Dermis blood vessel endothelial cell (primary cell): ENCODE results near the gene ATP8A2. TPM values are rescaled to one million over a fixed set of nuclear protein-coding genes. Genes with fewer than 3 reads are reported as not detected.
"Not testable (repeated sequence)": the region's sequence is repeated elsewhere in the genome, so short reads cannot be mapped to it uniquely, and the experiment has no call there.

ENCODE experiments used
- DNase-seq: peaks from one replicate; pipeline ENCODE4 v3.0.0; 2010
- total RNA-seq: library from RNA; depleted of rRNA; stranded (reverse); fragments of >200 nt; gene quantifications from 2 replicates; pipeline ENCODE4 v1.2.3, GENCODE V29; 2014

ATP8A2 gene
- total RNA-seq, 1 donor from 2014 or later = 0.17 TPM

DNA sequence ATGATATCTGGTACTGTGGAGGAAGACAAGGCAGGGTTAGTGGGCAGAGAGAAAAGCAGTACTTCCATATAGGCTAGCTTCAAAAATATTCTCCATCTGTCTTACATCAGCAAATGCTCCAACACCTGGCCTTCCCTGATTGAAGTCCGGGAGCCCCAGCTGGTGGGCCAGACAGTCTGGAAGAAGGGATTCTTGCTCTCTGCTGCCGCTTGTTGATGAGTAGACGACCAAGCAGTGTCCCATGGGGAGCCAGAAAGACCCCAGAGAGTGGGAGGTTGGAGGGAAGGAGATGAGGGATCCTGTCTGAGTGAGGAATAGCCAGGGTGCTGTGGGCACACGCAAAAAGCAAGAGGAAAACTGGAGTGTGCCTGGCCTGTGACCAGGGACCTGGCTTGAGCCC is 95.1 kb downstream of the ATP8A2 start:
- DNase-seq = no peak

DNA sequence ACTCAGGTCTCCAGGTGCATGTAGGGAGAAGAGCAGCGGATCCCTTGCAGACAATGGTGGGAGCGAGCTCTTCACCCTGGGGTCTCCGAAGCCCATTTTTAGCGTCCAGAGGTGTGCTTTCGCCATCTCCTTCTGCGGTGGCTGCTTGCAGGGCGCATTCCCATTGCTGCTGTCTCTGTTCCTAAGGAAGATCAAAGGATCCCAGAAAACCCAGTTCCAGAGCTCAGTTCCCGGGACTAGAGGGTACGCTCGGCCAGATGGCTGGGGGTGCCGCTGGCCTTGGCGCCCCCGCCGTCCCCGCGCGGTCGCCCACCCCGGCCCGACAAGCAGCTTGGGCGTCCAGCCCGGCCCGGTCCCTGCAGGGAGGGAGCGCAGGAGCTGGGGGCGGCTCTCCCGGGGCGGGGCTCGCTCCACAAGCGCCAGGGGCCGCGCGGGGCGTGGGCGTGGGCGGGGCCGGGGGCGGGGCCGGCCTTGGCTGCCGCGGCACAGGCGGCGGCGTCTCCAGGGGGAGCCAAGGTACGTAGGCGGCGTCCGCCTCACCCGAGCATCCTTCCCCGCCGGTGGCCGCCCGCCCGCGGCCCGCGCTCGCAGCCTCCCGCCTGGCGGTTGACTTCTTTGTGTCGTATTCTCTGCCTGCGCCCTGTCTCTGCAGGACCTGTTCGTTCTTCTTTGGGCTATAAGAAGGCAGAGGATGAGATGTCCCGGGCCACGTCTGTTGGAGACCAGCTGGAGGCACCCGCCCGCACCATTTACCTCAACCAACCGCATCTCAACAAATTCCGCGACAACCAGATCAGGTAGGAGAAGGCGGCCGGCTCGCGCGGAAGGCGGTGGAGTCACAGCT is 96.8 kb downstream of the ATP8A2 start:
- peak; percentile 3 for DNase-seq

DNA sequence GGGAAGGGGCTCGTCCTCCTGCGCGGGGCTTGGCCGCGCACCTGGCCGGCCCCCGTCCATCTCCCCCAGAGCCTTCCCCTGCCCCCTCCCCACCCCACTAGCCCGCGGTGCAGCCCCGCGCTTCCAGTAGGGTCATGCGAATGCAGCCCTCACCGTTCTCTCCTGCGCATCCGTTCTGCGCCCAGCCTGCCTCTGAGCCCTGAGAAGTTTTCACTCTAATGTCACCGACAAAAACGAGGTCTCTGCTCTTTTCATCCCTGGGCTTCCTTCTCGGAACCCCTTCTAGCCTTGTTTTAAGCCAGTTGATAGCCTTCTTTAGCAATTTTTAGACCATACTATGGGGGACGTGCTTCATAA is 97.4 kb downstream of the ATP8A2 start:
- DNase-seq = no peak

DNA sequence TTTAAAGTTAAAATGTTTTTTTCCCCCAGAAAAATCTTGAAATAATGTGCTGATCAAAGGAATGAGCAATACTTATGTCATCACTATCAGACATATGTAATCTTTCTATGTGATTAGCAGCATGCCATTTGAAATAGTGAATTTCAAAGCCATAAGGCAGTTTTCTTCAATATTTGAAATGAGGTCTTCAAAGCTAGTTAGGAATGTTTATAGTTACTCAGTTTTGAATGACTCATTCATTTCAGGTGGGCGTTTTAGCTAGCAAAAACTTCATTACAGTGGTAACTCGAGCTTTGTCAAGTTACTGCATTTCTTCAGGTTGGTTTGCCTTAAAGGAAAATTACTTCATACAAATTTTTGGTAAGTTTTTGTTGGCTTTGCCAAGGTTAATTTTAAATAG is 102.1 kb downstream of the ATP8A2 start:
- no peak for DNase-seq

DNA sequence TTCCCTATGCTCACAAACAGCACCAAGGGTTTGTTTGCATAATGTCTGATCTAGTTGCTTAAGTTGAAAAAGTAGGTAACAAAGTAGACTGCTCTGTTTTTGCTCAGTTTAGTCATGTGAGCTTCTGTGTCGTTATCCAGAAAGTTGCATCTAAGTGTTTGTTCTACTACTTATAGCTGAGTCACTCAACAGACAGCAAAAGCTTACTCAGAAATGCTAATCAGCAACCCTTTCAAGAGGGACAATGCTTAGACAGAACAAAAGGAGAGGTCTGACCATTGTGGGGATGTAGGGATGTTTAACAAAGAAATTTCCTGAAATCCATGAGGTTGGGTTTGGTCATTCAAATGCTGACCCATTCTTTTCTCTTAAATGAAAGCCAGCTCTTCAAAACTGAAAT is 106.4 kb downstream of the ATP8A2 start:
- DNase-seq = no peak

DNA sequence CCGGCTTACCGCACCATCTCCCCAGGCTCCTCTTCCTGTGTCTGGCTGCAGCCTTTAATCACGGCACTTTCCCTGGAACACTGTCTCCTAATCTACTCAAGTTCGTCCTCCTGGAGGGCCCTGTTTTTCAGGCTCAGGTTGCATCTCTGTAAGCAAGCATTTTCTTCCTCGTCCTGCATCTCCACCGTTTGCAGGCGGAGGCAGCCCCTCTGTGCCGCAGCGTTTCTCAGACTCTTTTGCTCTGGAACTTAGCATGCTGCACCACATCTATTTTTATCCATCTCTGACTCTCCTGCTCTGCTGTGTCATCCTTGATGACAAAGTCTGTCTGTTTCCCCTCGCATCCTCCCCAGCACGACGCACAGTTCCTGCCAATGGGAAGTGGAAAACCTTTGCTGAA is 117.5 kb downstream of the ATP8A2 start:
- DNase-seq = no peak

DNA sequence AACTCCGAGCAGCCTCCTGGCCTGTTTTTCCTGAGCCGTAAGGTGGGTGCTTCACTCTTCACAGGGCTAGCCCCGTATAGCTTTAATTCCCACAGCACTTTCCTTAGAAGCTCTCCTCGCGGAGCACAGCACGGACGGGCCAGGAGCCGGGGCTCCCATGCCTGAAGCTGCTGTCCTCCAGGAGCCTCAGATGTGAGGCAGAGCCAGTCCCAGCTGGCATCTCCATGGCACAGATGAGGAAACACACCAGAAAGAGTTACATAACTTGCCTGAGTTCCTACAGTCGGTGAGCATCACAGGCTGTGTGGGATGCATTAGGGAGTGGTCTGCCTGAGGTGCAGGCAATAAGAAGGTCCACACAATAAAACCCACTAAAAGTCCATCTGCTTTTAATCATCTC is 118.5 kb downstream of the ATP8A2 start:
- no peak for DNase-seq

DNA sequence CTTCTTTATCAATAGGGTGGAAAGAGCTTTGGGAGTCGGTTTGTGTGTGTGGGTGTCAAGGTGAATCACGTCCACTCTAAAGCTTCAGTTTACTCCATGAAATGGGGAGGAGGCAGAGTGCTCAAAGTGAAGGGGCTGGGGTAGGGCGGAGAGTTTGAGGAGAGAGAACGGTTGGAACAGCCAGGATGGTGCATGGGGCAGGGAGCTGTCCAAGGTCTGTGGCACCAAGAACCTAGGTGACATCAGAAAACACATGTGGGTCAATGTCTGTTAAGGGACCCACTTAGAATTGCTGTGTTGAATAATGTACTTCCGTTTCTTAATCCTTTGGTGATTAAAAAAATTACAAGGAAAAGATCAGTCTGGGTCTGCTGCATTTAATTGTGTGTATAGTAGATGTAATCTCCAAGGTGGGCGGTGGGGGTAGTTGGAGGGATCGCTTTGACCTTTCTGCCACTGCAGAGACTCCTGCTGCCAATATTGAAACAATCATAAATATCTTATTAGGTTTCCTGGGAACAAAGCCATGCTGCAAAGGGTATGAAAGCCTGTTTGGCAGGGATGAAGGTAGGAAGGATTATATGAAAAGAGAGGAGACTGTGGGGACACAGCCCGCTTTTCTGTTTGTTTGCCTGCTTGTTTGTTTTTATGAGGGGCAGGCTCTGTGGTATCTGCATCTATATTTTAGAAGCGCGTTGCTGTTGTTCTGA is 122.3 kb downstream of the ATP8A2 start:
- no peak for DNase-seq

DNA sequence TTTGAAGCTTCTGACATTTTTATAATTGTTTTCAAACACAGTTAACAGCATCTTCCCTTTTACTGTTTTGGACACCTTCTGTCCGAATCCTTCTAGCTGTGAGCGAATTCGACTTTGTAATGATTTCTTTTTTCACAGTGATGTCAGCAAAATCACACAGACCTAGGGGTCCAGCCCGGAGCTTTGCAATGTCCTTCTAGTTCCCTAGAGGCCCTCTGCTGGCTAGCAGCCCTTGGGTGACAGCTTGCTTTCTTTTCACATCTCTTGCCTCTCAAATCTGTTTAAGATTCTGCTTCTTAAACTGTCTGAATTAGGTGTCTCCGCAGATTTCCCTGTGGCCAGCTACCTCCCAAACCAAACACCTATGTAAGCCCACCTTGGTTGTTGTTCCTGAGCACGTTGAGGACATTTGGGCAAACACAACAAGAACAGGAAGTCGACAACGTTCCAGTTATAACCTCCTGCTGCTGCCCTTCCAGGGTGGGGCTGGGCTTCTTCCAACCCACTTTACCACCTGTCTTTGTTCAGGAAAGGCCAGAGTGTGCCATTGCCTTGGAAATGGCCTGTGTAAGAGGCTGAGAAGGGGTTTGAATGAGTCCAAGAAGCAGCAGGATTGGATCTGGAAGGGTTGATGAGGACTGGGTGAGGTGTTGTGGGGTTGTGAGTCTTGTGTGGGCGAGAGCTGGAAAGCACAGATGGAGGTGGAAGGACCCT is 123.1 kb downstream of the ATP8A2 start:
- DNase-seq = no peak

DNA sequence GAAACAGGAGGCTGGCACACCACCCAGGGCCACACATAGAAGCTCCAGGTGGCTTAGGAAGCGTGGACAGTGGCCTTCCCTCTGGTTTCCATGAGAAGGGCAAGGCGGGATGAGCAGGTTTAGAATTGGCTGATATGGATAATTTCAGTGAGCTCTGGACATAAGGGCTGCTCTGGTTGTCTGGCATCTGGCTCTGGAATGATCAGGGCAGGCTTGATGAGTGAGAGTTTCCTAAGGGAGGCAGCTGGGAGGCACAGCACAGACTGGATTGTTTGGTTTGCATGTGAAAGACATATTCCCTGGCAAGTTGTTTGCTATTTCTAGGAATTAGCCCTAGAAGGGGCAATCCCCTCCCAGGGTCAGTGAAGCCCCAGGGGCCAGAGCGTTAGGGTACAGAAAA is 129.5 kb downstream of the ATP8A2 start:
- DNase-seq = no peak

DNA sequence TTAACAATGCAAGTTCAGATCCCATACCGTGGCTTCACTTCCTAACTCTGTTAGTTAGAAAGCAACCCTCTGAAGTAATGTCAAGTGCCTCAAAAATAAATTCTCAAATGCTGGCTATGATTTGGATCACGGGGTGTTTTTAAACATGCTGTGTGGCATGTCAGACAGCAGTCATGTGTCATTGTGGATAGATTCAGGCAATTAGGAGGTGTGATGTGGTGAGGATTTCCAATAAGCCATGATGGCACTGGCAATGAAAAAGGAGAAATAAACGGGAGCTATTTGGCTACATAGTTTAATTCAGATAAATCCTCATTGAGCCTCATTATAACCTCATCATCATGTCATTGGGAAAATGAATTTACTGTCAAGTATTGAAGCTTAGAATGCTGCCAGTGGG is 130.3 kb downstream of the ATP8A2 start:
- DNase-seq = no peak

DNA sequence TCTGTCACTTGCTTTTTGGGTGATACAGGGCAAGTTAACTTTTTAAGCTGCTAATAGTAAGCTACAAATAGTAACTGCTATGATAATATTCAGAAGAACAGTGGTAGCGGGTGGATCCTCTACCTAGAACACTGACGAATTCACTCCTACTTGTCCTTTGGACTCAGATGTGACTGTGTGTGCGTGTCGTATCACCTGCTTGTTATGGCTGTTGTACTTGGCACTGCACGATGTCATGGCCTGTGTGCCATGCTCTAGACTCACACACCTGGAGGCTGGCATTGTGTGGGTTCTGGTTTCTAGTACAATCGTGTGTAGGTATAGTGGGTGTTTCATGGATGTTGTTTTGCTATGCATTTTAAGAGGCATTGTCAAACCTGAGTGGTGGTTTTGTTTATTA is 130.8 kb downstream of the ATP8A2 start:
- DNase-seq = no peak

DNA sequence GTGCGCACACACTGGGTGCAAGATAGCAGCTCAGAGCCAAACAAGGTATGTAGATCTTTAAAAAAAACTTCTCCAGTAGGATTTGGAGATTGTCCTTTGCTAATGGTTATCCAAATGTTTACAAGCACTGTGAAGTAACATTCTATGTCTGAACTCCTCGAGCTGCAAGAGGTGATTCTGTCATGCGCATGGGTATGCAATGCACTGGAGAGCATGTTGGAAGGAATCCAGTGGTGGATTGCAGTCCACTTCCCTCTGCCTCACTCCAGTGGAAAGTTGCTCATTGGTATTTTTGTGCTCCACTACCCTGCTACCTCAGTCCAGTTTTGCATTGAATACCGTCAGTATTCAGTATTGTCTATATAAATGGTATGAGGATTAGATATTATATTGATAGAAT is 132.1 kb downstream of the ATP8A2 start:
- no peak for DNase-seq

DNA sequence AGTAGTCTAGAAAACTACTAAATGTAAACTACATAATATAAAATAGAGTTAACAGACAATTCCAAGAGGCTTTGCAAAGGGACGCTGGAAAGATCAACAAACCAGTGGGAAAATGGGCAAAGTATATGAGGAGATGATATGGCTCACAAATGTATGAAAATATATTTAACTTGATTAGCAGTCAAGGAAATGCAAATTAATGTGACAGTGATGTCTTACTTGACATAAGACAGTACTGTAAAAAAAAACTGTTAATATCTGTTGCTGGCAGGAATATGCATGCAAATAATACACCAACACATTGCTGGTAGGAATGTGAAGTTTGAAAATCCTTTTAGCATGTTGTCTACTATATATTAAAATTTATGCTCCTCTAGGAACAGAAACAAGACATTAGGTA is 136.1 kb downstream of the ATP8A2 start:
- DNase-seq = no peak

DNA sequence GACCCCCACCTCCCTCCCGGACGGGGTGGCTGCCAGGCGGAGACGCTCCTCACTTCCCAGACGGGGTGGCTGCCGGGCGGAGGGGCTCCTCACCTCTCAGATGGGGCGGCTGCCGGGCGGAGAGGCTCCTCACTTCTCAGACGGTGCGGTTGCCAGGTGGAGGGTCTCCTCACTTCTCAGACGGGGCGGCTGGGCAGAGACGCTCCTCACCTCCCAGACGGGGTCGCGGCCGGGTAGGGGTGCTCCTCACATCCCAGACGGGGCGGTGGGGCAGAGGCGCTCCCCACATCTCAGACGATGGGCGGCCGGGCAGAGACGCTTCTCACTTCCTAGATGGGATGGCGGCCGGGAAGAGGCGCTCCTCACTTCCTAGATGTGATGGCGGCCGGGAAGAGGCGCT is 141.3 kb downstream of the ATP8A2 start:
- DNase-seq = not testable (repeated sequence)

DNA sequence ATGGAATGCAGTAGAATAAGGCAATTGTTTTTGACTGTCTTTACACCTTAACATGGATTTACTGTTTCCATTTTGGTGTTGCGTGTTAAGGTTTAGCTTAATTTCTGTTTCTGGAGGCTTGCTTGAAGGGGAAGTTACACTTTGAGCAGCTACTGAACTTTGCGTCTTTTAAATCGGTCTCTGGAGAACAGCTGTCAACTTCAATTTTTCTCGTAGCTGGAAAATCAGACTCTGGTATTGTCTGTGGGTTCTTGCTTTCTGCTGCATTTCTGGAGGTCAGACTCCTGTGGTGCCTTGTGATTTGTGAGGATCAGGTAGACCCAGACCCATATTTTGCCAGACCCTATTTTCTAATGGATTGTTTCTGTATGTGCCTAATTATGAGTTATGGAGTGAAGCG is 146.7 kb downstream of the ATP8A2 start:
- no peak for DNase-seq

DNA sequence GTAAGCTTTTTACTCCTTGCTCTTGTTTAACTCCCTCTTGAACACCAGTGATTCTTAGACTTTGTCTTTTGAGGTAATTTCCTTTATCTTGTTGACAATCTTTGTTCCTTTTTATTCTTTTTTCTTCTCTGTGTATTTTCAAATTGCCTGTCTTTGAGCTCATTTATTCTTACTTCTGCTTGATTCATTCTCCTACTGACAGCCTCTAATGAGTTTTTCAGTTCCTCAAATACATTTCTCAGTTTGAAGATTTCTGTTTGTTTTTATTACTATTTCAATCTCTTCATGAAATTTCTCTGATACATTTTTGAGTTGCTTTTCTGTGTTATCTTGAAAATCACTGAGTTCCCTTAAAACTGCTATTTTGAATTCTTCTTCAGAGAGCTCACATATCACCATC is 154.1 kb downstream of the ATP8A2 start:
- no peak for DNase-seq

DNA sequence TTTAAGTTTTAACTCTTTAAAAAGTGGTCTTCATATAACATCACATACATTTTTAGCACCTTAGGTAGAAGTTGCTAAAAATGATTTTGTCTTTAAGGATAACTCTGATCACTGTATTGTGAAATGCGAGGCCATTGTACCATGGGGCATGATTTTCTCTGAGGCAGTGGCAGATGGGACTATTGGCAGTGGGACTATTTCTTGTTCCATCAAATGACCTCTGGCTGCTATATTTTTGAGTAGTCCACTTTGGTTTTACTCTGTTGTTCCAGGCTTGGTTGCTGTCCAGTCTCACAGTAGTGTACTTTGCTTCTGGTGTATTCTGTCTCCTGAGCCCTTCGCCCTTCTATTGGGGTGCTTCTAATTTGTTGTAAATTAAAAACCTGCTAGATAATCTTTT is 156.5 kb downstream of the ATP8A2 start:
- no peak for DNase-seq

DNA sequence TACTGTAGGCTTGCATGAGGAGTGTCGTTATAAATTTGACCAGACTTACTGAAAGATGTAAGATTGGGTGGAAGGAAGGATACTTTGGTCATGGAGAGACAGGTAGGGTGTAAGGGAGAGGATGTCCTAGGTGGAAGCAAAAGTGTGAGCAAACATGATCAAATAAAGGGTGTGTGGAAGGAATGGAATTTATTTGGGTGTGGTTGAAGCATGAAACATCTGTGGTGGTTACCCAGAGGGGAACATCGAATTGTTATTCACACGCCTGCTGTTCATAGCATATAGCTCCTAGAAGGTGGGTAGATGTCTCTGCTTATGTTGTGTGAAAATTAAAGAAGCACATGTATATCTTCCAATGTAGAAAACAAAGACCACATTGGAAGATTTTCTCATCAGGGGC is 157.7 kb downstream of the ATP8A2 start:
- DNase-seq = no peak

DNA sequence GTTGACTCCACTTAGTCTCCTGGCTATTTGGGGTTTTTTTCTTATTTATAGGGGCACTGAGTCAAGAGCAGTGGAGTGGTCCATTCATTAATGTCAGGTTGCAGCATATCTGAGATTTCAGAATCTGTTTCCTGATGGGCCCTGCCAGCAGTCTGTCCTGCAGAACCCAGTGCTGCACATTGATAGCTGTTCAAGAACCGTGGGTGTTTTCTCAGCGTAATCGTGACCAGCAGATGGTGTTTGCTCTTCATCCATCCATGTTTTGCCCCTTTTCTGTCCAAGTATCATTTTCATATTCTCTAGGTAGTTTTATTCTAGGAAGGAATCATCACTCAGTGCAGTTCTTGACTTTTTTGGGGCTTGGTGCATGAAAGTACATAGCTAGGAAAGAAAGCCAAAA is 166.5 kb downstream of the ATP8A2 start:
- DNase-seq = no peak

DNA sequence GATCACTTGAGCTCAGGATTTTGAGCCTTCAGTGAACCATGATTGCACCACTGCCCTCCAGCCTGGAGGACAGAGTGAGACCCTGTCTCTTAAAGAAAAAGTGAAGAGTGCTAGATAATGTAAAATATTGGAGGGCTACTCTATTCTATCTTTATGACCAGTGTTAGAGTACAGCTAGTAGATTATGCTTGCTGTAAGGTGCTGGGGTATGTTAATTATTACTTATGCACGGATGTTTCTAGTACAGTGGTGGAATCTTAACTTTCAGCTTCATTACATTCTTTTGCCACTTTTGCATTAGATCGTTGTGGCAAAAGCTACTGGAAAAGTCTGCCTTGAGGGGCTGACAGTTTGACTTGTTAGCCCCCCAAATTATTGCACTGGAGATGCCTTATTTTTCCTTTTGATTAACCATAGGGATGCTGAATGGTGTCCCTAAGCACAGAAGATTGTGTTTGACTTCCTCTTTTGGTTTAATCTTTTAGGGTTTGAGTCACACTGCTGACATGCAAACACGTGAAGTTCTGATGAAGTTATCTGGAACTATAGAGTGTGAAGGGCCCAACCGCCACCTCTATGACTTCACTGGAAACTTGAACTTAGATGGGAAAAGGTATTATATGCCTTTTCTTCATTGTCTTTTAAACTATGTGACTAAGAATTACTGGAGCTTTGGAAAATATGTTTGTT is 169.8 kb downstream of the ATP8A2 start:
- DNase-seq = no peak

DNA sequence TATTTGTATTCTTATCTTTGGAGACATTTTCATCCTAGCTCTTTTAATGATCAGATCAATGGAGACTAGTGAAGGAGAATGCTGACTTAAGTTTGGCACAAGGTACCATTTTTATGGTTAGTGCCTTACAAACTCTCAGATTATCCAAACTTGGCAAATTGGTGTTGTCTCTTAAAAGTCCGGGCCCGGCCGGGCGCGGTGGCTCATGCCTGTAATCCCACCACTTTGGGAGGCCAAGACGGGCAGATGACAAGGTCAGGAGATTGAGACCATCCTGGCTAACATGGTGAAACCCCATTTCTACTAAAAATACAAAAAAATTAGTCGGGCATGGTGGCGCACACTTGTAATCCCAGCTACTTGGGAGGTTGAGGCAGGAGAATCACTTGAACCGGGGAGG is 177.2 kb downstream of the ATP8A2 start:
- DNase-seq = not testable (repeated sequence)

DNA sequence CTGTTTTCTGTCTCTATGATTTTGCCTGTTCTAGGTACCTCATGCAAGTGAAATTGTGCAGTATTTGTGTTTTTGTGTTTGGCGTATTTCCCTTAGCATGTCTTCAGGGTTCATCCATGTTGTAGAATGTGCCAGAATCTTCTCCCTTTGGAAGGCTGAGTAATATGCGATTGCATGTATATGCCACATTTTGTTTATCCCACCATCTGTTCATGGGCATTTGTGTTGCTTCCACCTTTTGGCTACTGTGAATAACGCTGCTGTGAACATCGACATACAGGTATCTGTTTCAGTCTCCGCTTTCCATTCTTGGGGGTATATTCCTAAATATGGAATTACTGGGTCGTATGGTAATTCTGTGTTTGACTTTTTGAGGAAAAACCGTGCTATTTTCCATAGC is 190.0 kb downstream of the ATP8A2 start:
- no peak for DNase-seq
